Posterior cingulate gyrus (tissue), 11 donors: ENCODE data around the gene IFI35.
"Not testable (repeated sequence)": the region's sequence is repeated elsewhere in the genome, so short reads cannot be mapped to it uniquely, and the experiment has no call there.

Experiments
- DNase-seq, 10 donors: peaks; one replicate each; pipeline versions ENCODE4 v3.0.0 to v3.0.0-alpha.2; 2020 to 2021; ENCODE audit warnings: mixed read lengths in 3 of 10
- intact Hi-C: fragments of 100-400 bp; cut with DNase I; formaldehyde crosslinking; loops from one replicate; pipeline ENCODE4 v1.15.1; 2023

The IFI35 gene

GRCh38 chr17:42997390-42997983 is 9.1 kb upstream of the IFI35 start:
- intact Hi-C loops = loop anchor here (5.0 kb wide), 1 partner anchor 155 kb away; the partner anchor contains the start of gene AOC2
- DNase-seq = no peak

- intact Hi-C loops = loop anchor here (1.0 to 5.0 kb wide), 2 partner anchors 34 to 156 kb away; partner anchors contain the start of genes AARSD1 and AOC2
- peak; percentile 97 to 100 (median 99) for DNase-seq
These were observed 8.3 kb upstream of the IFI35 start, which contains the start of gene RPL27 for GRCh38 chr17:42997984-42998938. Gene RPL27 (plus strand): TSS chr17:42998419. CDS start chr17:42998751, 332 bp downstream.

GRCh38 chr17:42999003-42999525 is 7.5 kb upstream of the IFI35 start:
- intact Hi-C loops = loop anchor here (5.0 kb wide), 1 partner anchor 157 kb away; the partner anchor contains the start of gene AOC2
- peak in 1 of 10 donors; percentile 15 for DNase-seq

GRCh38 chr17:43000894-43001293 is 5.7 kb upstream of the IFI35 start:
- DNase-seq, intact Hi-C loops: not testable (repeated sequence)

GRCh38 chr17:43003542-43004172 is 2.9 kb upstream of the IFI35 start:
- intact Hi-C loops = no loop called here
- DNase-seq = peak in 1 of 10 donors; percentile 0

GRCh38 chr17:43010667-43011308 is 4.2 kb downstream of the IFI35 start:
- DNase-seq = no peak
- intact Hi-C loops = no loop called here

GRCh38 chr17:43011728-43012472 is 5.3 kb downstream of the IFI35 start:
- intact Hi-C loops = no loop called here
- peak in 1 of 10 donors; percentile 23 for DNase-seq

GRCh38 chr17:43013296-43013695 is 6.7 kb downstream of the IFI35 start:
- peak in 1 of 10 donors; percentile 59 for DNase-seq
- intact Hi-C loops = no loop called here

- intact Hi-C loops = no loop called here
- peak in 1 of 10 donors; percentile 63 for DNase-seq
These were observed 7.5 kb downstream of the IFI35 start for GRCh38 chr17:43014020-43014648.

GRCh38 chr17:43014649-43015542 is 8.3 kb downstream of the IFI35 start:
- peak in 1 of 10 donors; percentile 15 for DNase-seq
- intact Hi-C loops = no loop called here

GRCh38 chr17:43015579-43015978 is 9.0 kb downstream of the IFI35 start:
- intact Hi-C loops = no loop called here
- peak in 1 of 10 donors; percentile 22 for DNase-seq

- peak in 1 of 10 donors; percentile 44 for DNase-seq
- intact Hi-C loops = no loop called here
These were observed 9.6 kb downstream of the IFI35 start for GRCh38 chr17:43016216-43016615.

GRCh38 chr17:43018008-43018853 is 11.6 kb downstream of the IFI35 start:
- intact Hi-C loops = no loop called here
- peak in 2 of 10 donors; percentile 34 to 66 for DNase-seq

GRCh38 chr17:43018932-43019331 is 12.3 kb downstream of the IFI35 start:
- intact Hi-C loops = no loop called here
- no peak for DNase-seq

- intact Hi-C loops = no loop called here
- peak in 1 of 10 donors; percentile 23 for DNase-seq
These were observed 12.8 kb downstream of the IFI35 start for GRCh38 chr17:43019418-43019817.

- DNase-seq = peak in 1 of 10 donors; percentile 23
- intact Hi-C loops = loop anchor here (5.0 kb wide), 1 partner anchor 312 kb away; no protein-coding TSS in a partner anchor
These were observed 13.5 kb downstream of the IFI35 start for GRCh38 chr17:43020030-43020621.
